Stimulated activated CD4-positive, alpha-beta T cell treated with anti-CD3 and anti-CD28 coated beads, Interleukin-1b, Interleukin-23, amount 100 ng/mL, for 1 hour (primary cell): Measurements from ENCODE around the gene BTN3A1.
"Not testable (repeated sequence)": the region's sequence is repeated elsewhere in the genome, so short reads cannot be mapped to it uniquely, and the experiment has no call there.

Experiments
- DNase-seq, 2 donors: peaks; one replicate each; pipeline ENCODE4 v3.0.0-alpha.2; 2020; ENCODE audit warnings: low read depth in 2 of 2

Gene BTN3A1

DNA sequence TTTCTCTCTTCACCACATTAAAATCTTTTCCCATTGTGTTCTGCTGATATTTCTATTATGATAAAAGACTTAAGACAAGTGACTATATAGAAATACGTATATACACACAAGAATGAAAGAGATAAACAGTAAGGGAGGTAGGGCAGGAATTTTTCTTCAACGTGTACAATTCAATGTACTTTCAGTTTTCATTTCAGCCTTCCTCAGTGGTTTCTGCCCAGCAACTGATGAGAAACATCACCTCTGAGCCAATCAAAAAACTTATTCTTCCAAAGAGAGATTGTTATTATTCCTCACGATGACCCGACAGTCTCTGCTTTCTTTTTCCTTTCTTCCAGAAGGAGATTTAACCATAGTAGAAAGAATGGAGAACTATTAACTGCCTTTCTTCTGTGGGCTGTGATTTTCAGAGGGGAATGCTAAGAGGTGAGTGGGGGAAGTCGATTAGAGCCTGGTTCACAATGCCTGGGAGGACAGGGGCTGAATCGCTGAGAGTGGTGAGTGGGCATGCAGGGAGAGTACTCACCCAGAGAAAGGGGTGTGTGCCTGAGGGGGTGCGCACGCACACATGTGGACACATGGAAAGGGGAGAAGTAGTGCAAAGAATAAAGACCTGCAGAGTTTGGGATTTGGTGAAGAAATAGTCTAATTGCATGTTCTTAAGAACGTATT is at the start of gene BTN3A1:
BTN3A1 (plus strand) TSS at position 289 of the 672 bp plus-strand sequence. CDS start 3,289 bp downstream, outside the sequence.
- peak in 1 of 2 donors; percentile 32 for DNase-seq

DNA sequence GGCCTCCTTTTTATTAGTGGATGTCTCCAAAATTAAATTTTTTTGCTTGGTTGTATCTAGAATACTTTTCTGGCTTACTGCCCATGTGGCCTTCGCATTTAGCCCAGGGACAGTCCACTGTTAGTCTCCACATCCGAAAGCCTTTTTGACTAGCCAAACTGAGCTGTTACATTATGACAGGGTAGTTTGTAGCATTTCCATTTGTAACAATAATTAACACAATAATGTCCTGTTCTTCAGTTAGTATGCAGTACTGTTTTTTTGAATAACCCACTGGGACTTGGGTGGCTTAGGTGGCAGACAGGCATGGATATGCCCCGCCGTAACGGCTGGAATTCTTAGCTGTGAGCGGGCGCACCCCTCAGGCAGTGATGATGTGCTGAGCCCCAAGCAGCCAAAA is 49.8 kb upstream of the BTN3A1 start:
- no peak for DNase-seq

GRCh38 chr6:26354162-26354561 is 47.9 kb upstream of the BTN3A1 start:
- DNase-seq, result no peak

GRCh38 chr6:26355366-26355765 is 46.7 kb upstream of the BTN3A1 start:
- DNase-seq, result no peak

GRCh38 chr6:26357543-26357942 is 44.5 kb upstream of the BTN3A1 start:
- not testable (repeated sequence) for DNase-seq

- no peak for DNase-seq
Observed at GRCh38 chr6:26358511-26358981, 43.5 kb upstream of the BTN3A1 start.

DNA sequence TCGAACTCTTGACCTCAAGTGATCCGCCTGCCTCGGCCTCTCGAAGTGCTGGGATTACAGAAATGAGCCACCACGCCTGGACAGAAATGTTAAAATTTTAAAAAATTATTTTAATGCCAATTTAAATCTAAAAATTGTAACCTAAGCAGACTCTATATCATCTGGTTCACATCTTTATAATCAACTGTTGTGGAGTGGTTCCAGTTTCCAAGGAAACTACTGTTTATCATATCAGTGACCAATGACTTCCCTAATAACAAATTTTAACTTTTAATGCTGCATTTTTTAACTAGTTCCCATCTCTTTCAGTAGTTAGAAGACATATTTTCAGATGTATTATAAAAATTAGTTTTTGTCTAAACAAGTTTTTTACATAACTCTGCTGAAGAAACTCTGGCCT is 42.3 kb upstream of the BTN3A1 start:
- DNase-seq, result no peak

DNA sequence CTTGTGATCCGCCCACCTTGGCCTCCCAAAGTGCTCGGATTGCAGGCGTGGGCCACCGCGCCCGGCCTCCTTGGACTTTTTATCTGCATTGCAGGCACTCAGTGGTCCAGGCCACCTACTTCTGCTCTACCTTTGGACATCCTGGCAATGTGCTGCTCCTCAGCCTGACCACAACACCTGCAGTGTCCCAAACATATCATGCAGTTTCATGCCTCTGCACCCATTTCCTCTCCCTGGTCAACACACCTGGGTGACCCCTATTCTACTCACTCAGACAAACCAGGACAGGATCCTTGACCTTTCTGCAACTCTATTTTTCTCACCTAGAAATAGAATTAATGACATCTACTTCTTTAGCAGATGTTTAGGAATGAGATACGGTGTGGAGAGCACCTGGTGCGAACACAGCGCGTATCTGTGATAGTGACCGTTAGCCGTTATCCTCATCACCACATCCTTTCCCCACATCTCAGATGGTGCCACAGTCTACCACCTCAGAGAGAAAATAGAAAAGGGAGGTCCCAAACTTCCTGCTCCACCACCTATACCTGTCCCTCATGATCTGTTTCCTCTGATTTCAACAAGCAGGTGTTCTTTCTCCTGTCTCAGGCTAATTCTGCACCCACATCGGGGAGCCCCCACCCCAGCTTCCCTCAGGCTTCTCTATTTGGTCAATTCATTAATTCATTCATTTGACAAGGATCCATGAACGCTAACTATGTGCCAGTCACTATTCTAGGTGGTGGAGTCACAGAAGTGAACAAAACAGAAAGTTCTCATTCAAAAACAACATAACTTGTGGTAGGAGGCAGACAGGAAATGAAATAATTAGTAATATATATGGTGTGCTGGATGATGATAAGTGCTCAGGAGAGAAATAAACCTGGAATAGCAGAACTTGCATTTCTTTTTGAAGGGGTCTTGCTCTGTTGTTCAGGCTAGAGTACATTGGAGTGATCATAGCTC is 41.3 kb upstream of the BTN3A1 start:
- DNase-seq, result no peak

DNA sequence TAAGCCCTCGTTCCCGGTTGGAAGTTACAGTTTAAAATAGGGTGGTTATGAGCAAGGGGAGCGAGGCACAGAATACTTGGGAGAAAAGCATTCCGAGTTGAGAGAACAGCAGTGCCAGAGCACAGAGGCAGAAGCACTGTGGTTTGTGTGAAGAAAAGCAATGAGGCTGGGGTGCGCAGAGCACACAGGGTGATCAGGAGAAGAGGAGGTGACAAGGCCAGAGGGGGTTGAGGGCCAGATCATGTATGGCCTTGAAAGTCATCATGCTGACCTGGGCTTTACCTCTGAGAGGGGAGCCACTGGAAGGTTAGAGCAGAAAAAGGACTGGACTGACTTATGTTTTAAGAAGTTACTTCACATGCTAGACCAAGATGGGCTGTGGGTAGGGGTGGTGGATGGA is 40.5 kb upstream of the BTN3A1 start:
- no peak for DNase-seq

DNA sequence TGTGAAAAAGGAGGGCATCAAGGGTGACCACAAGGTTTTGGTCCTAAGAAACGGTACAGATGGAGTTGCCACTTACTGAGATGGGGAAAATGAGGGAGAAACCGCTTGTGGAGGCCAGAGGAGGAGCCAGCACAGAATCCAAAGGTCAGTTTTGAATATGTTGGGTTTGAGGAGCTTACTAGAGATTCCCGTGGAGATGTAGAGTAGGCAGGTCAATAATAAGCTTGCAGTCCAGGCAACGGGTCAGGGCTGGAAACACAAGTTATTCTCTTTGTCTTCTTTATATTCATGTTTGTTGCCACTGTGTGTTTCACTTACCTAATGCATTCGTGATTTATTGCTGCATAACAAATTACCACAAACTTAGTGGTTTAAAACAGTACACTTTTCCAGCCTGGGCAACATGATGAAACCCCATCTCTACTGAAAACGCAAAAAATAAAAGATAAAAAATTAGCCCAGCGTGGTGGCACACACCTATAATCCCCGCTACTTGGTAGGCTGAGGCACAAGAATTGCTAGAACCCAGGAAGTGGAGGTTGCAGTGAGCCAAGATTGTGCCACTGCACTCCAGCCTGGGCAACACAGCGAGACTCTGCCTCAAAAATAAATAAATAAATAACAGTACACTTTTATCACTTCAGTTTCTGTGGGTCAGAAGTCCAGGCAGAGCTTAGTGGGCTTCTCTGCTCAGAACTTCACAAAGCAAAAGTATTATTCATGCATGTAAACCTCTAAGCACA is 39.8 kb upstream of the BTN3A1 start:
- no peak for DNase-seq

GRCh38 chr6:26362836-26363220 is 39.2 kb upstream of the BTN3A1 start:
- no peak for DNase-seq

DNA sequence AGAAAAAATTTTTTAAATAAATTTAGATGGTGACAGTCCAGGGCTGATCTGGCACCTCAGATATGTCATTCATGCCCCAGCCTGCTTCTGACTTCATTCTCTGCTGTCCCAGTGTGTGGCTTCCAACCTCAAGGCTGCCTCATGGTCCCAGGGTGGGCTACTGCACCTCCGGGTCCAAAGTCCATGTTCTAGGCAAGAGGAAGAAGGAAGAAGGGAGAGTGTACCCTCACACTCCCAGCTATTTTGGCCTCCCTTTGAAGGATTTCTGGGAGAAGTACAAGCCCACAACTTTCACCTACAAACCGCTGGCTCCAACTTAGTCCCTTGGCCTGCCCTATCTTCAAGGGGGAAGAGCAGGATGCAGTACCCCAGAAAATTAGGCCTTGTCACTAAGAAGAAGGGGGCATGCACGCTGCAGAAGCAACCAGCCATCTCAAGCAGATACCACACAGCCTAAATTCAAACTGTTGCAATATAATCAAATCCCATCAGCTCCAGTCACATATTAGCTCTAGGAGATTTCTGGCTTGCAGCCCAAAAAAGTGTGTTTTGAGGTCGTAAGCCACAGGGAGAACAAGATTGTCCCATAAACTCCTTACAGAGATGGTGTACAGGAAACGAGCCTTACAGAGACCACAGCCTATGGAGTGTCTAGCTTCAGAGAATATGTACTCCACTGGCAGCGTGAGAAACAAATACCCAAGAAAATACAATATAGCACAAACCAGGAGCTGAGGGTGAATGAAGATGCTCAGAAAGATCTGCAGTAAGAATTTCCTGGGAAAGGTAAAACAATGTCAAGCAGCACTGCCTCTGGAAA is 38.0 kb upstream of the BTN3A1 start:
- DNase-seq, result no peak

GRCh38 chr6:26365633-26365995 is 36.5 kb upstream of the BTN3A1 start:
- no peak for DNase-seq

DNA sequence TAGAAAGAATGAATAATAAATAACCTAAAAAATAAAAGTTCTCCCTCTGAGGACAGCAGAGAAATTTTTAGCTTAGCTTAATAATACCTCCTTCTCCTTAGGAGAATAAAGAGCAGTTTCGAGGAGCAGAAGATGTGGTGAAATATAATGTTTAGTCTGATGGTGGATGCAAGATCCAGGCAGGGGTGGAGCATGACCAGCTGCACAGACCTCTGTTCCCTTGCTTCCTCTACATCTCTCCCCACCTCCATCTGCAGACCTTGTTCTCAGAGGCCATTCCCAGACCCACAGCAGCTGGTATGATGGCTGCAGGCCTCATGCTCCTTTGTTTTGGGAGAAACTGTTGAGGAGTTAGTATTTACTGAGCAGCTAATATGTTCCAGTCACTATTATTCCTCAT is 35.6 kb upstream of the BTN3A1 start:
- no peak for DNase-seq

DNA sequence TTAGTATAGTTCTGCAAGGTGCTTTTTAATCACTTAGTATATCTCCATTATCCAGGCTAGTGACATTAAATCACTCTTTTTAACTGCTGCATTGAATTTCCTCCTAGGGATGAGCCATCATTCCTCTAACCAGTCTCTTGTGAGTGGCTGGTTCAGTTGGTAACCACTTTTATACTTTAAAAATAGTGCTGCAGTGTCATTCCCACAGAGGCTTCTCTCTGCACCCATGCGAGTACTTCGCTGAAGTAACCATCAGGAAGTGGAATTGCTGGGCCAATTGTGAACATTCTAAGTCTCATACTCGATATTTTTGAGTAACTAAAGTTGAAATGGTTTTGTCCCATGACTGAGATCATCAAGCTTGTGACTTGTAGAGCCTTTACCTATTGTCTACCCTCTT is 35.0 kb upstream of the BTN3A1 start:
- DNase-seq, result no peak

DNA sequence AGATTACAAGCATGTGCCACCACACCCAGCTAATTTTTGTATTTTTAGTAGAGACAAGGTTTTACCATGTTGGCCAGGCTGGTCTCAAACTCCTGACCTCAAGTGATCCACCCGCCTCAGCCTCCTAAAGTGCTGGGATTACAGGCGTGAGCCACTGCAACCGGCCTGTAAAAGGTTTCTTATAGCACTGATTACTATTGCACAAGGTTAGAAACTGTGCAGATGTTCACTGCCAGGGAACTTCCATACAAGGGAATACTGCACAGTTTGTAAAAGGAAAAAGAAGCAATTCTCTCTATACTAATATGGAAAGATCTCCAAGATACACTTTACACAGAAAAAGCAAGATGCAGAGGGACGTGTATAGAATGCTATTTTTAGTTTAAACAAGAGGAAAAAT is 30.3 kb upstream of the BTN3A1 start:
- DNase-seq, result not testable (repeated sequence)

DNA sequence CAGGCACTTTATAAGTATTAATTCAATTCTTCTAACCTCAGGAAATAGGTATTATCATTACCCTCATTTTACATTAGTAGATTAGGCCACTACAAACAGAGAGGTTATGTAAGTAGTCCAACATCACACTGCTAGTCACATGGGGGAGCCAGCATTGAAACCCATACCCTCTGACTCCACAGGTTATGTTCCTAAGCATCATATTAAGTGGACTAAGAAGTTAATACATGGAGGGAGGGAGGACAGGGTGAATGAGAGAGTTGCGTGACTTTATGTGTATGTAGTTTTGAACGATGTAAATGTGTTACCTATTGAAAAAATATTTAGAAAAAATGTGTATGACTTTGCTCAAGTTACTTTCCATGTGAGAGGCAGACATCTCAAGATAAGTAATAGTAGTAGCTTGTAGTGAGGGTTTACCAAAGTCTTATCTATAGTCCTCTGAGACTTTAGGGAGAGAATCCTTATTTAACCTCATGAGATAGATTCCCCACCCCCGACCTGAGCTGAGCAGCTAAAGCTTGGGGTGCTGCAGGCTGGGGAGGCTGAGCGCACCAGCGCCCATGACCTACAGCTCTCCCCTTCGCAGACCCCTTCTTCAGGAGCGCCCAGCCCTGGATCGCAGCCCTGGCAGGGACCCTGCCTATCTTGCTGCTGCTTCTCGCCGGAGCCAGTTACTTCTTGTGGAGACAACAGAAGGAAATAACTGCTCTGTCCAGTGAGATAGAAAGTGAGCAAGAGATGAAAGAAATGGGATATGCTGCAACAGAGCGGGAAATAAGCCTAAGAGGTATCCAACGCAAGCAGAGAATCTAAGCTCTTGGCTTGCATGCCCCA is 29.5 kb upstream of the BTN3A1 start:
- DNase-seq, result no peak

DNA sequence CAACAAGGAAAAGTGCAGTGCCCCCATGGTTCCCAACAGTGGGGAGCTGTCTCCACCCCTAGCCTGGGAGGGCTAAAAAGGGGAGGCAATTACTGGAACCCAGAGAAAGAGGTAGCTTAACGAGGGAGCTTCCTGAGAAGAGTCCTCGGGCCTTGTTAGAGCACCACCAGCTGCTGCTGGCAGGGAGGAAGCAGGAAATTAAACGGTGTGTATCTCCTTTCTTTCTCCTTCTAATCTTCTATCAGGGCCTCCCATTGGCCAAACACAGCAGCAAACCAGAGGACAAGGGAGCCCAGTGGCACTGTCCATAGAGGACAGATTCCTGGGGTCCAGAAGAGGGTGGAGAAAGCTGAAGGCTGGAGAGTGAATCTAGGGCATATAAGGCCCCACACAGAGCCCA is 26.8 kb upstream of the BTN3A1 start:
- DNase-seq, result no peak

- DNase-seq, result no peak
Observed at GRCh38 chr6:26377719-26378118, 24.4 kb upstream of the BTN3A1 start.

DNA sequence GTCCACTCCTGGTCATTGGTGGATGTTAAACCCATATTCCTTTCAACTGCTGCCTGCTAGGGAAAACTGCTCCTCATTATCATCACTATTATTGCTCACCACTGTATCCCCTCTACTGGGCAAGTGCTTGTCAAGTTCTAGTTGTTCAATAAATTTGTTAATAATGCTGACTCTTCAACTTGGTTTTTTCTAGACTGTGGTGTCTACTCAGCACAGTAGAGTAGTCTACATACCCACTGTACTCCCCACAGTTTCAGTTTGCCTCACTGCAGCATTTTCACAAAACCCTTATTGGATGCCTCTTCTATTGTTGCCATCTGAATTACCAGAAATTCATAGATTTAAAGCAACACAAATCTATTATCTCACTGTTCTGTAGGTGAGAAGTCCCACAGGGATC is 23.9 kb upstream of the BTN3A1 start:
- not testable (repeated sequence) for DNase-seq
